ENCODE results near the gene BNC1. TPM values are rescaled to one million over a fixed set of nuclear protein-coding genes. Genes with fewer than 3 reads are reported as not detected.

BNC1 gene
- total RNA-seq, 4 donors from 2014 or later, result 0.16 to 2.0 (median 0.27) TPM

GRCh38 chr15:83207009-83207659 is 77.3 kb downstream of the BNC1 start:
- no CpG with 5 or more reads among the region's 93 CpGs for WGBS, 2 donors (ENCODE audit: low coverage in 1 of 2)
- peak; percentile 63 for ATAC-seq

GRCh38 chr15:83206526-83207008 is 77.9 kb downstream of the BNC1 start:
- Histone ChIP-seq H3K27ac (peak overlapping the region; percentile 75 to 96 (median 93)), H3K27me3 (no peaks in the 10 kb centered on the region), H3K36me3 (no peaks in the 10 kb centered on the region), H3K4me3 (peak overlapping the region; percentile 88 to 98), H3K9me3 (no peaks in the 10 kb centered on the region), H3K4me1 (peaks cover 0 to 53% (median 5%) of the 10 kb centered on the region in 3 donors)
- whole genome bisulfite sequencing, 2 donors (ENCODE audit: low coverage in 1 of 2), result 2% methylated on average over 9 of the region's 25 CpGs
- TF ChIP-seq POLR2A (IDR thresholded peaks at IDR 0.05), result no peak
- TF ChIP-seq POLR2AphosphoS5 (IDR thresholded peaks at IDR 0.05), result no peak
- TF ChIP-seq, protein P1, sequence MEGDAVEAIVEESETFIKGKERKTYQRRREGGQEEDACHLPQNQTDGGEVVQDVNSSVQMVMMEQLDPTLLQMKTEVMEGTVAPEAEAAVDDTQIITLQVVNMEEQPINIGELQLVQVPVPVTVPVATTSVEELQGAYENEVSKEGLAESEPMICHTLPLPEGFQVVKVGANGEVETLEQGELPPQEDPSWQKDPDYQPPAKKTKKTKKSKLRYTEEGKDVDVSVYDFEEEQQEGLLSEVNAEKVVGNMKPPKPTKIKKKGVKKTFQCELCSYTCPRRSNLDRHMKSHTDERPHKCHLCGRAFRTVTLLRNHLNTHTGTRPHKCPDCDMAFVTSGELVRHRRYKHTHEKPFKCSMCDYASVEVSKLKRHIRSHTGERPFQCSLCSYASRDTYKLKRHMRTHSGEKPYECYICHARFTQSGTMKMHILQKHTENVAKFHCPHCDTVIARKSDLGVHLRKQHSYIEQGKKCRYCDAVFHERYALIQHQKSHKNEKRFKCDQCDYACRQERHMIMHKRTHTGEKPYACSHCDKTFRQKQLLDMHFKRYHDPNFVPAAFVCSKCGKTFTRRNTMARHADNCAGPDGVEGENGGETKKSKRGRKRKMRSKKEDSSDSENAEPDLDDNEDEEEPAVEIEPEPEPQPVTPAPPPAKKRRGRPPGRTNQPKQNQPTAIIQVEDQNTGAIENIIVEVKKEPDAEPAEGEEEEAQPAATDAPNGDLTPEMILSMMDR (IDR thresholded peaks at IDR 0.05), result no peak
- no peak for TF ChIP-seq EP300 (IDR thresholded peaks at IDR 0.05)
- no peak for ATAC-seq

More at GRCh38 chr15:83207009-83207659, 77.3 kb downstream of the BNC1 start:
- Histone ChIP-seq H3K9me3 (no peaks in the 10 kb centered on the region), H3K36me3 (no peaks in the 10 kb centered on the region), H3K27ac (peak overlapping the region; percentile 75 to 96 (median 93)), H3K4me1 (peaks cover 0 to 47% (median 5%) of the 10 kb centered on the region in 3 donors), H3K27me3 (no peaks in the 10 kb centered on the region), H3K4me3 (peak overlapping the region; percentile 88 to 98)
- TF ChIP-seq POLR2AphosphoS5 (IDR thresholded peaks at IDR 0.05) (no peak), EP300 (IDR thresholded peaks at IDR 0.05) (no peak), POLR2A (IDR thresholded peaks at IDR 0.05) (no peak)
- TF ChIP-seq, protein P1 (IDR thresholded peaks at IDR 0.05), result no peak

Other genes starting within 250 kb of the BNC1 start
- gene BTBD1, start 217.4 kb downstream of the BNC1 start, total RNA-seq, result 10 to 100 TPM; 48.6 to 69.6 (median 60.5) TPM
- 1 to 10 TPM; 2.3 to 8.1 (median 5.2) TPM for gene TM6SF1, start 177.0 kb downstream of the BNC1 start, total RNA-seq
- 100 to 1,000 TPM in 1 of 4 donors, 10 to 100 TPM in 3; 59.0 to 175 (median 75.4) TPM for gene HDGFL3, start 76.8 kb downstream of the BNC1 start, total RNA-seq
- gene SH3GL3, start 162.7 kb upstream of the BNC1 start, total RNA-seq, result under 1 TPM in 2 of 4 donors, not detected in 2; 0.31 to 0.94 TPM